Fibroblast of lung (primary cell): ENCODE data around the gene S100P. TPM values are rescaled to one million over a fixed set of nuclear protein-coding genes. Genes with fewer than 3 reads are reported as not detected.

Experiments
- DNase-seq, 2 donors: peaks; one replicate each; pipeline versions ENCODE4 v3.0.0 to v3.0.0-alpha.2; 2010; ENCODE audit warnings: low read depth in 2 of 2
- H2AFZ ChIP-seq: 2 replicates; pipeline ENCODE4 v1.5.1; 2012; ENCODE audit warnings: low read length, control low read depth, inconsistent platforms
- H3K27ac ChIP-seq: 2 replicates; pipeline ENCODE4 v1.5.1; 2011; ENCODE audit warnings: low read length, control low read depth; ENCODE audit not compliant: insufficient read depth
- H3K27me3 ChIP-seq: 2 replicates; pipeline ENCODE4 v1.5.1; 2011; ENCODE audit warnings: mild to moderate bottlenecking, low read length; ENCODE audit not compliant: control insufficient read depth, insufficient read depth
- H3K36me3 ChIP-seq: 2 replicates; pipeline ENCODE4 v1.5.1; 2011; ENCODE audit warnings: low read length; ENCODE audit not compliant: control insufficient read depth, insufficient read depth
- H3K4me1 ChIP-seq: 2 replicates; pipeline ENCODE4 v1.5.1; 2011; ENCODE audit warnings: low read length; ENCODE audit not compliant: control insufficient read depth, insufficient read depth; ENCODE audit errors: extremely low read depth
- H3K4me2 ChIP-seq: 2 replicates; pipeline ENCODE4 v1.5.1; 2011; ENCODE audit warnings: low read length, control low read depth; ENCODE audit not compliant: insufficient read depth; ENCODE audit errors: extremely low read depth
- H3K4me3 ChIP-seq, 4 experiments: fragments of 200-600 bp in 1 of 4; sonication (generic) in 1 of 4; replicated peaks in 1 of 4; 2 replicates each; pipeline ENCODE4 v1.5.1; 2011 to 2016; ENCODE audit warnings: low read length in 4 of 4, low read depth in 3 of 4, mild to moderate bottlenecking in 3 of 4, control low read depth in 2 of 4, inconsistent platforms in 1 of 4, mixed read lengths in 1 of 4; ENCODE audit not compliant: insufficient read depth in 1 of 4; ENCODE audit errors: control extremely low read depth in 1 of 4
- H3K79me2 ChIP-seq: 2 replicates; pipeline ENCODE4 v1.5.1; 2012; ENCODE audit warnings: mild to moderate bottlenecking, low read length, inconsistent platforms; ENCODE audit not compliant: control insufficient read depth, insufficient read depth
- H3K9ac ChIP-seq: 2 replicates; pipeline ENCODE4 v1.5.1; 2011; ENCODE audit warnings: mild to moderate bottlenecking, low read length, control low read depth; ENCODE audit not compliant: insufficient read depth
- H3K9me3 ChIP-seq: 2 replicates; pipeline ENCODE4 v1.5.1; 2012; ENCODE audit warnings: low read depth, low read length; ENCODE audit not compliant: control insufficient read depth, insufficient read depth
- H4K20me1 ChIP-seq: 2 replicates; pipeline ENCODE4 v1.5.1; 2011; ENCODE audit warnings: low read length; ENCODE audit not compliant: control insufficient read depth, insufficient read depth; ENCODE audit errors: extremely low read depth
- CTCF ChIP-seq, 2 donors: IDR thresholded peaks in 1 of 2; conservative IDR thresholded peaks in 1 of 2; 1 replicate in 1 of 2; 2 replicates in 1 of 2; pipeline ENCODE4 v1.5.1; 2011 to 2012; ENCODE audit warnings: low read length in 2 of 2, control low read depth in 1 of 2, inconsistent platforms in 1 of 2, low read depth in 1 of 2, mild to moderate bottlenecking in 1 of 2
- EZH2 ChIP-seq: IDR thresholded peaks from 2 replicates; pipeline ENCODE4 v1.5.1; 2012; ENCODE audit warnings: low read length, control low read depth, mild to moderate bottlenecking; ENCODE audit errors: missing control alignments
- polyA plus RNA-seq, 2 donors: library from polyadenylated mRNA; depleted of rRNA in 1 of 2; stranded (reverse) in 1 of 2; unstranded in 1 of 2; fragments of >200 nt; gene quantifications; 2 replicates each; pipeline ENCODE4 v1.2.1, GENCODE V29; 2011 to 2012; ENCODE audit warnings: missing spikeins in 1 of 2
- total RNA-seq: library from RNA; depleted of rRNA; stranded (reverse); fragments of >200 nt; gene quantifications from 2 replicates; pipeline ENCODE4 v1.2.1, GENCODE V29; 2014

Gene S100P
- total and polyA plus RNA-seq, 2 donors (not counting 1 experiment from before 2014, with no cell fraction given) = not detected

GRCh38 chr4:6721121-6721520 is 27.4 kb downstream of the S100P start:
- no peaks in the 10 kb centered on the region for H3K4me1 ChIP-seq
- no peaks in the 10 kb centered on the region for H3K9me3 ChIP-seq
- H2AFZ ChIP-seq = no peak overlapping the region
- H3K79me2 ChIP-seq = peaks cover 17% of the 10 kb centered on the region
- TF ChIP-seq CTCF (conservative IDR thresholded peaks at IDR 0.05 in 1 of 2, IDR thresholded peaks at IDR 0.05 in 1 of 2; ENCODE audit: low read depth in 1 of 2, low read length in 2 of 2) (no peak), EZH2 (no peak)
- H3K4me3 ChIP-seq = no peak overlapping the region
- no peaks in the 10 kb centered on the region for H4K20me1 ChIP-seq
- no peaks in the 10 kb centered on the region for H3K27me3 ChIP-seq
- H3K36me3 ChIP-seq = no peaks in the 10 kb centered on the region
- H3K27ac ChIP-seq = no peak overlapping the region
- DNase-seq = no peak
- no peak overlapping the region for H3K4me2 ChIP-seq
- H3K9ac ChIP-seq = no peak overlapping the region

GRCh38 chr4:6722891-6723290 is 29.2 kb downstream of the S100P start:
- H3K27ac ChIP-seq = no peak overlapping the region
- DNase-seq = no peak
- peaks cover 4% of the 10 kb centered on the region for H3K79me2 ChIP-seq
- no peaks in the 10 kb centered on the region for H3K27me3 ChIP-seq
- H3K9ac ChIP-seq = no peak overlapping the region
- H3K9me3 ChIP-seq = no peaks in the 10 kb centered on the region
- no peaks in the 10 kb centered on the region for H3K4me1 ChIP-seq
- no peak overlapping the region for H3K4me2 ChIP-seq
- no peaks in the 10 kb centered on the region for H4K20me1 ChIP-seq
- H3K36me3 ChIP-seq = no peaks in the 10 kb centered on the region
- no peak overlapping the region for H2AFZ ChIP-seq
- no peak overlapping the region for H3K4me3 ChIP-seq
- TF ChIP-seq CTCF (conservative IDR thresholded peaks at IDR 0.05 in 1 of 2, IDR thresholded peaks at IDR 0.05 in 1 of 2; ENCODE audit: low read depth in 1 of 2, low read length in 2 of 2) (no peak), EZH2 (no peak)

- no peak overlapping the region for H3K27ac ChIP-seq
Measured at GRCh38 chr4:6723851-6724250, 30.2 kb downstream of the S100P start.

More at GRCh38 chr4:6723851-6724250, 30.2 kb downstream of the S100P start:
- TF ChIP-seq CTCF (conservative IDR thresholded peaks at IDR 0.05 in 1 of 2, IDR thresholded peaks at IDR 0.05 in 1 of 2; ENCODE audit: low read depth in 1 of 2, low read length in 2 of 2) (no peak), EZH2 (no peak)
- H3K4me2 ChIP-seq = no peak overlapping the region
- H3K36me3 ChIP-seq = no peaks in the 10 kb centered on the region
- no peaks in the 10 kb centered on the region for H3K9me3 ChIP-seq
- no peaks in the 10 kb centered on the region for H3K27me3 ChIP-seq
- no peaks in the 10 kb centered on the region for H3K4me1 ChIP-seq
- no peak overlapping the region for H3K9ac ChIP-seq
- H3K4me3 ChIP-seq = no peak overlapping the region
- H2AFZ ChIP-seq = no peak overlapping the region
- no peaks in the 10 kb centered on the region for H4K20me1 ChIP-seq
- no peaks in the 10 kb centered on the region for H3K79me2 ChIP-seq
- no peak for DNase-seq
